Measurements from ENCODE around the gene TIGD3. TPM values are rescaled to one million over a fixed set of nuclear protein-coding genes. Genes with fewer than 3 reads are reported as not detected.

Gene TIGD3
- total RNA-seq (under 0.01 and 0.17 TPM in 2 replicates), polyA plus RNA-seq (0.03 TPM in 1 of 2 replicates, not detected in the other), polyA minus RNA-seq (ENCODE audit: low replicate concordance) (not detected in 2 replicates)
- polyA plus RNA-seq (2012) = 0.07 and 0.08 TPM in 2 replicates

- Histone ChIP-seq H3K27ac (ENCODE audit: insufficient read depth, low read length) (peak within 1 kb of the TSS; percentile 19), H3K27me3 (ENCODE audit: control insufficient read depth, insufficient read depth, low read length) (peaks cover 9% of the 10 kb centered on the region), H4K20me1 (ENCODE audit: control insufficient read depth, extremely low read depth, insufficient read depth, low read length) (no peaks in the 10 kb centered on the region), H3K4me3 (replicated peaks in 1 of 4; ENCODE audit: control extremely low read depth in 1 of 4, insufficient read depth in 1 of 4, low read depth in 3 of 4, low read length in 4 of 4) (peak within 1 kb of the TSS; percentile 29 to 66 (median 48)), H3K4me2 (ENCODE audit: extremely low read depth, insufficient read depth, low read length) (peak within 1 kb of the TSS; percentile 83), H2AFZ (ENCODE audit: low read length) (no peak within 1 kb of the TSS), H3K9me3 (ENCODE audit: control insufficient read depth, insufficient read depth, low read depth, low read length) (no peaks in the 10 kb centered on the region), H3K9ac (ENCODE audit: insufficient read depth, low read length) (peak within 1 kb of the TSS; percentile 28), H3K36me3 (ENCODE audit: control insufficient read depth, insufficient read depth, low read length) (peaks cover 7% of the 10 kb centered on the region), H3K79me2 (ENCODE audit: control insufficient read depth, insufficient read depth, low read length) (no peaks in the 10 kb centered on the region), H3K4me1 (ENCODE audit: control insufficient read depth, extremely low read depth, insufficient read depth, low read length) (peaks cover 8% of the 10 kb centered on the region)
- TF ChIP-seq CTCF (conservative IDR thresholded peaks at IDR 0.05 in 1 of 2, IDR thresholded peaks at IDR 0.05 in 1 of 2; ENCODE audit: low read depth in 1 of 2, low read length in 2 of 2) (no peak), EZH2 (IDR thresholded peaks at IDR 0.05; ENCODE audit: low read length, missing control alignments) (no peak)
- peak; percentile 91 for DNase-seq (ENCODE audit: low read depth in 2 of 2)
Measured at GRCh38 chr11:65354265-65355012, at the start of gene TIGD3. TIGD3 (plus strand) TSS chr11:65354751; CDS start chr11:65355809, 1,058 bp downstream.

- H3K79me2 ChIP-seq (ENCODE audit: control insufficient read depth, insufficient read depth, low read length) = no peaks in the 10 kb centered on the region
- H4K20me1 ChIP-seq (ENCODE audit: control insufficient read depth, extremely low read depth, insufficient read depth, low read length) = no peaks in the 10 kb centered on the region
- no peak overlapping the region for H3K4me2 ChIP-seq (ENCODE audit: extremely low read depth, insufficient read depth, low read length)
- peaks cover 47% of the 10 kb centered on the region for H3K4me1 ChIP-seq (ENCODE audit: control insufficient read depth, extremely low read depth, insufficient read depth, low read length)
- no peak overlapping the region for H3K9ac ChIP-seq (ENCODE audit: insufficient read depth, low read length)
- no peak overlapping the region for H2AFZ ChIP-seq (ENCODE audit: low read length)
- H3K27me3 ChIP-seq (ENCODE audit: control insufficient read depth, insufficient read depth, low read length) = no peaks in the 10 kb centered on the region
- H3K27ac ChIP-seq (ENCODE audit: insufficient read depth, low read length) = peak overlapping the region; percentile 29
- TF ChIP-seq EZH2 (IDR thresholded peaks at IDR 0.05; ENCODE audit: low read length, missing control alignments) (no peak), CTCF (conservative IDR thresholded peaks at IDR 0.05 in 1 of 2, IDR thresholded peaks at IDR 0.05 in 1 of 2; ENCODE audit: low read depth in 1 of 2, low read length in 2 of 2) (no peak)
- no peaks in the 10 kb centered on the region for H3K9me3 ChIP-seq (ENCODE audit: control insufficient read depth, insufficient read depth, low read depth, low read length)
- no peak overlapping the region for H3K4me3 ChIP-seq (replicated peaks in 1 of 4; ENCODE audit: control extremely low read depth in 1 of 4, insufficient read depth in 1 of 4, low read depth in 3 of 4, low read length in 4 of 4)
- peak; percentile 64 to 94 for DNase-seq (ENCODE audit: low read depth in 2 of 2)
- H3K36me3 ChIP-seq (ENCODE audit: control insufficient read depth, insufficient read depth, low read length) = peaks cover 8% of the 10 kb centered on the region
Measured at GRCh38 chr11:65305501-65306268, 48.9 kb upstream of the TIGD3 start.
